Transverse colon (tissue), 4 donors: ENCODE results near the gene DISC1. TPM values are rescaled to one million over a fixed set of nuclear protein-coding genes. Genes with fewer than 3 reads are reported as not detected.

Experiments used
- DNase-seq: peaks from one replicate; pipeline ENCODE4 v3.0.0-alpha.2; 2019
- H3K27ac ChIP-seq, 4 donors: fragments of 200-600 bp; sonication (generic); 2 replicates each; pipeline ENCODE4 v1.5.1; 2016 to 2018; ENCODE audit warnings: inconsistent platforms in 4 of 4
- H3K27me3 ChIP-seq: fragments of 200-600 bp; sonication (generic); 2 replicates; pipeline ENCODE4 v1.5.1; 2017; ENCODE audit warnings: inconsistent platforms
- H3K36me3 ChIP-seq, 4 donors: fragments of 200-600 bp; sonication (generic); 2 replicates each; pipeline ENCODE4 v1.5.1; 2017 to 2019; ENCODE audit warnings: inconsistent platforms in 4 of 4
- H3K4me1 ChIP-seq, 4 donors: fragments of 200-600 bp; sonication (generic); 2 replicates each; pipeline ENCODE4 v1.5.1; 2017 to 2020; ENCODE audit warnings: inconsistent platforms in 4 of 4
- H3K4me3 ChIP-seq, 4 donors: fragments of 200-600 bp; sonication (generic); 1 replicate in 1 of 4; 2 replicates in 3 of 4; pipeline versions ENCODE4 v1.5.1 to v1.6.1; 2017 to 2019; ENCODE audit warnings: inconsistent platforms in 4 of 4
- H3K9me3 ChIP-seq, 2 donors: fragments of 200-600 bp; sonication (generic); 2 replicates each; pipeline ENCODE4 v1.5.1; 2017 to 2019; ENCODE audit warnings: inconsistent platforms in 2 of 2
- EP300 ChIP-seq: sonication (generic); formaldehyde crosslinking; IDR thresholded peaks from one replicate; pipeline ENCODE4 v1.6.1; 2017; ENCODE audit warnings: antibody characterized with exemption, low read depth
- POLR2A ChIP-seq: fragments of 450-650 bp; IDR thresholded peaks from one replicate; pipeline ENCODE4 v1.6.1; 2016; ENCODE audit warnings: antibody characterized with exemption, mild to moderate bottlenecking, moderate library complexity
- POLR2AphosphoS5 ChIP-seq, 3 donors: sonication (generic); formaldehyde crosslinking; IDR thresholded peaks; one replicate each; pipeline ENCODE4 v1.6.1; 2016; ENCODE audit warnings: antibody characterized with exemption in 3 of 3
- WGBS, 2 donors: methylation state at CpG; one replicate each; pipeline ENCODE4 v1.1.5; 2018; ENCODE audit warnings: low coverage in 1 of 2; 5-methylcytosine and 5-hydroxymethylcytosine counted together
- in situ Hi-C, 4 donors: fragments of 200-750 bp; cut with MboI; loops; one replicate each; pipeline versions ENCODE4 v1.15.0 to v1.15.1; 2017; ENCODE audit warnings: low sequenced_read_pairs in 3 of 4, low pct_ligation_motif_present in 1 of 4, low pct_unique_long_range_greater_than_20kb in 1 of 4
- intact Hi-C: fragments of 100-400 bp; cut with DNase I; formaldehyde crosslinking; loops from one replicate; pipeline ENCODE4 v1.15.1; 2023; ENCODE audit warnings: low total_unique reads
- total RNA-seq, 4 donors: library from RNA; depleted of rRNA; stranded (reverse); fragments of >200 nt; gene quantifications; one replicate each; pipeline ENCODE4 v1.1.0, GENCODE V29; 2016
- TF ChIP-seq, protein P1 (sequence below), 5 experiments: fragments of 200-600 bp in 3 of 5; fragments of 450-650 bp in 2 of 5; sonication (generic) in 3 of 5; IDR thresholded peaks; 1 replicate in 2 of 5; 2 replicates in 3 of 5; pipeline ENCODE4 v1.5.1; 2016 to 2017; ENCODE audit warnings: antibody characterized with exemption in 5 of 5, inconsistent platforms in 3 of 5, mild to moderate bottlenecking in 2 of 5, moderate library complexity in 1 of 5

The DISC1 gene
- total RNA-seq, 4 donors from 2014 or later: 7.8 to 20.3 (median 11.5) TPM

DNA sequence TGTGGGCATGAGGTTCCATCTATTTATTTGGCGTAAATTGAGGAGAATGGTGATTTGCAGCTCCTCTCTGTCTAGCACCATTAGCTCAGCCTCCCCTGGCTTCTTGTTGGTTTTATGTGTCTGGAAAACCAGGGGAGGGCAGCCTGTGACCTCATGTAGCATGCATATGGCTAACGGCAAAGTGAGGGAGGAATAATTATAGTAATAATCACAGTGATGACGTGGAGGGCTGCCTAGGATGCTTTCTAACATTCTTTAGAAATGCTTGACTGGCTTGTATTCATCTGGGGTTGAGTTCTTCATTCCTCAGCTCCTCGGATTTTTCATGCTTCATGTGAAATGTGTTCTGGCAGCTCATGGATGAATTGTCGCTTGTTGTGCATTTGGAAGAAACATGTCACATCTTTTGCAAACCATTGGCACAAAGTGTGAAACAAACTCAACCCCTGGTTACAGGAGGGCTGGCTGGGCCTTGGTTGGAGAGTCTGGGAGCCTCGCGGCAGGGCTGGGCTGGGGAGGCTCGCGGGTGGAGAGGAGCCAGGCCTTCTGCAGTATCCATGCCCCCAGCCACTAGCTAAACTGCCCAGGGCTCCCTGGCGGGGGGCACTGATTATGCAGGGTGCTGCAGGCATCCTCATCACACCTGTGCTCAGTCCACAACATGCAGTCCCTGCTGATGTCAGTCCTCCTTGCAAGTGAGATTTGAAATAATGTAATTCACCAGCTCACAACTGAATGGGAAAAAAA lies 149.6 kb downstream of the DISC1 start:
- H3K27me3 ChIP-seq: no peaks in the 10 kb centered on the region

DNA sequence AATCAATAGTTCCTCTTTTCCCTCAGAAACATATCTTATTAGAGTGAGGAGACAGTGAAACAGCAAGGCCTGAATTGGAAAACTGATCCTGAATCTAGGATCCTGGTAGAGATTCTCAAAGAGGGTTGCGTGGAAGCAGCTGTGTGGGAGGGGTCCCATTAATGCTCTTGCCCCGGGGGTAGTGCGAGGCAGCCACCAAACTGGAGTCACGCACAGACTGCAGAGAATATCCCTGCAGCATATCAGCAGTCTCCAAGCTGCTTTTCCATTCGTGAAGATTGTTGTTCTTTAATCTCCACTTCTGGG lies 150.1 kb downstream of the DISC1 start:
- WGBS, 2 donors: 78 to 88% methylated on average over 4 to 5 of the region's 5 CpGs
- peaks cover 0 to 2% (median 0%) of the 10 kb centered on the region in 4 donors for H3K36me3 ChIP-seq
- no peak overlapping the region for H3K4me3 ChIP-seq
- in situ Hi-C loops: no loop called here
- H3K9me3 ChIP-seq: no peaks in the 10 kb centered on the region
- H3K27ac ChIP-seq: no peak overlapping the region
- DNase-seq: no peak
- intact Hi-C loops: no loop called here
- no peaks in the 10 kb centered on the region for H3K27me3 ChIP-seq
- TF ChIP-seq POLR2AphosphoS5 (IDR thresholded peaks at IDR 0.05) (no peak), EP300 (no peak), POLR2A (no peak)
- TF ChIP-seq, protein P1, sequence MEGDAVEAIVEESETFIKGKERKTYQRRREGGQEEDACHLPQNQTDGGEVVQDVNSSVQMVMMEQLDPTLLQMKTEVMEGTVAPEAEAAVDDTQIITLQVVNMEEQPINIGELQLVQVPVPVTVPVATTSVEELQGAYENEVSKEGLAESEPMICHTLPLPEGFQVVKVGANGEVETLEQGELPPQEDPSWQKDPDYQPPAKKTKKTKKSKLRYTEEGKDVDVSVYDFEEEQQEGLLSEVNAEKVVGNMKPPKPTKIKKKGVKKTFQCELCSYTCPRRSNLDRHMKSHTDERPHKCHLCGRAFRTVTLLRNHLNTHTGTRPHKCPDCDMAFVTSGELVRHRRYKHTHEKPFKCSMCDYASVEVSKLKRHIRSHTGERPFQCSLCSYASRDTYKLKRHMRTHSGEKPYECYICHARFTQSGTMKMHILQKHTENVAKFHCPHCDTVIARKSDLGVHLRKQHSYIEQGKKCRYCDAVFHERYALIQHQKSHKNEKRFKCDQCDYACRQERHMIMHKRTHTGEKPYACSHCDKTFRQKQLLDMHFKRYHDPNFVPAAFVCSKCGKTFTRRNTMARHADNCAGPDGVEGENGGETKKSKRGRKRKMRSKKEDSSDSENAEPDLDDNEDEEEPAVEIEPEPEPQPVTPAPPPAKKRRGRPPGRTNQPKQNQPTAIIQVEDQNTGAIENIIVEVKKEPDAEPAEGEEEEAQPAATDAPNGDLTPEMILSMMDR (IDR thresholded peaks at IDR 0.05): no peak
- H3K4me1 ChIP-seq: peaks cover 0 to 13% (median 2%) of the 10 kb centered on the region in 4 donors

More for the DNA sequence above, 149.6 kb downstream of the DISC1 start:
- DNase-seq: no peak
- no peak overlapping the region for H3K4me3 ChIP-seq
- H3K9me3 ChIP-seq: no peaks in the 10 kb centered on the region
- H3K27ac ChIP-seq: no peak overlapping the region
- TF ChIP-seq POLR2AphosphoS5 (IDR thresholded peaks at IDR 0.05) (no peak), POLR2A (no peak), EP300 (no peak)
- TF ChIP-seq, protein P1 (IDR thresholded peaks at IDR 0.05): no peak
- in situ Hi-C loops (no loop called here), intact Hi-C loops (no loop called here)
- peaks cover 0 to 3% (median 0%) of the 10 kb centered on the region in 4 donors for H3K36me3 ChIP-seq
- 80 to 81% methylated on average over 2 to 10 of the region's 10 CpGs for WGBS, 2 donors
- peaks cover 0 to 13% (median 2%) of the 10 kb centered on the region in 4 donors for H3K4me1 ChIP-seq

DNA sequence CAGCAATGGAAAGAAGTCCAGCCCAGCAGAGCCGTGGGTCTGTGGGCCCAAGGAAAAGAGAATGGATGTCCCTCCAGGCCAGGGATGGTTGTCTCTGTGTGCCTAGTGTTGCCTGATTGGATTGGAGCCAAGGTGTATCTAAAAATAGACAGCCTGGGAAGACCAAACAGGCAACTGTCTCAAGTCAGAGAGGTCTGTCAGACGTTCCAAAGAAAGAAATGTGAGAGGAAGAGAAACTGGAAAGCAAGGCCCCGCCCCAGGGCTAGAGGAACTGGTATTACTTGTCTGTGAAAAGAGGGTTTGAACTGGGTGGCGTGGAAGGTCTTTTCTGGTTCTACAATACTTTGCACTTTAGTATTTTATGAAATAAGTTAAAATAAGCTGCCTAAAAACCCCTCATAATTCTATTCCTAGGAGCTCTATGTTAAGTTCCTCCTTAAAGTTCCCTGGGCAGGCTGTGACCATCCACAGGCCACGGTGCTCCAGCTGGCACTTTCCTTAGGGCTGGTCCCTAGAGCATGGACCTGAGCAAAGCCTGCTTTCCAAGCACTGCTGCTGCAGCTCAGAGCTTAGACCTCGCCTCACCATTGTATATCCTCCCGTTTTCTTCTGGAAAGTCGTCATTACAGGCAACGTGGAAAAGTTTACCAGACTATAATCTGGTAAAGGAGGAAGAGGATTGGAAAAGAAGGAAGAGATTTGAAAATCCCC lies 151.6 kb downstream of the DISC1 start:
- no peaks in the 10 kb centered on the region for H3K27me3 ChIP-seq
- 54 to 57% methylated on average over 6 to 9 of the region's 9 CpGs for WGBS, 2 donors
- in situ Hi-C loops: no loop called here
- H3K4me1 ChIP-seq: peaks cover 0 to 13% (median 2%) of the 10 kb centered on the region in 4 donors
- intact Hi-C loops: no loop called here
- TF ChIP-seq POLR2A (no peak), EP300 (no peak), POLR2AphosphoS5 (IDR thresholded peaks at IDR 0.05) (no peak)
- TF ChIP-seq, protein P1 (IDR thresholded peaks at IDR 0.05): no peak
- peak overlapping the region in 2 of 4 donors; percentile 19 to 29 for H3K27ac ChIP-seq
- H3K36me3 ChIP-seq: no peaks in the 10 kb centered on the region
- DNase-seq: peak; percentile 44
- no peaks in the 10 kb centered on the region for H3K9me3 ChIP-seq
- no peak overlapping the region for H3K4me3 ChIP-seq

DNA sequence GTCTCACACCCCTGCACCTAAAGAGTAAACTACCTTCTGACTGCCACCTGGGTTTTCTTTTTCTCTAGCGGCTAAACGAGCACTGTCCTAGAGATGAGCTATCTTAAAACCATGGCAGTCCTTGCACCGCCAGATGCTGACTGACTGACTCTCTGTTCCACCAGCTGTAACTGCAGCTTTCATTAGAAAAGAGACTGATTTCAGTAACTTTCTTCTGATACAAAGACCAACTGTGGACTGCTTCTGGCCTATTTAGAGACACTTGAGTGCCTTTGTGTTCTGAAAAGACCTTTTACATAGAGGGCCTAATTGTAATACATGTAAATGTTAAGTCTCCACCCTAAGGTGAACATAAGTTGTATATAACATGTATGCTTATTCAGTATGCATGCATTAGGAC lies 152.5 kb downstream of the DISC1 start:
- H3K9me3 ChIP-seq: no peaks in the 10 kb centered on the region
- TF ChIP-seq POLR2A: no peak
- no peak for TF ChIP-seq POLR2AphosphoS5 (IDR thresholded peaks at IDR 0.05)
- TF ChIP-seq, protein P1 (IDR thresholded peaks at IDR 0.05): no peak
- TF ChIP-seq EP300: no peak
- in situ Hi-C loops (no loop called here), intact Hi-C loops (no loop called here)
- no peak for DNase-seq
- no peaks in the 10 kb centered on the region for H3K27me3 ChIP-seq
- peaks cover 0 to 13% (median 2%) of the 10 kb centered on the region in 4 donors for H3K4me1 ChIP-seq
- H3K36me3 ChIP-seq: no peaks in the 10 kb centered on the region
- WGBS, 2 donors: 90 to 100% methylated on average over 1 to 3 of the region's 3 CpGs
- H3K4me3 ChIP-seq: no peak overlapping the region
- no peak overlapping the region for H3K27ac ChIP-seq
